ENCODE data around the gene IFIT2. TPM values are rescaled to one million over a fixed set of nuclear protein-coding genes. Genes with fewer than 3 reads are reported as not detected.
A peak's percentile ranks its signal among the peaks of the same experiment; 100 is the strongest.
"Not testable (repeated sequence)": the region's sequence is repeated elsewhere in the genome, so short reads cannot be mapped to it uniquely, and the experiment has no call there.

IFIT2 gene
- total RNA-seq, 1 experiment from 2014 or later, result 31.6 TPM

DNA sequence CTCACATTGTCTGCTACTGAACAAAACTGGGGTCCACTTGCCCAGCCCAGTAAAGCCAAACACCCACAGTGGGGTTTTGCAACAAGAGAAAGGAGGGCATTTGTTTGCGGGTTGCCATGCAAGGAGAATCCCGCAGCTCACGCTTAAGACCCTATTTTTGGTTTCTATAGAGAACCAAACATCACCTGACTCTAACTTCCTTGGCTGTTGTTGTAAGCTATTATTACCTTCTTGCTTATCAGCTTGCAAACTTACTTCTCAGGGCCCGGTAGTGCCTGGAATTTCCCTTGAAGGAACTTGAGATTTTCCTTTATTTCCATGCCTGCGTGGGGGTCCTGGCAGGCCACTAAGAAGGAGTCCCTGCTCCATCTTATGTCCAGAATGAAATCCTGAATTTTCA, 46.6 kb downstream of the IFIT2 start:
- Histone ChIP-seq H3K4me1 (ENCODE audit: control insufficient read depth, insufficient read depth, low read length) (peaks cover 19% of the 10 kb centered on the region), H3K36me3 (ENCODE audit: control insufficient read depth, insufficient read depth, low read length) (no peaks in the 10 kb centered on the region), H3K4me3 (ENCODE audit: low read depth in 2 of 2, low read length in 2 of 2) (no peak overlapping the region), H3K27me3 (ENCODE audit: control insufficient read depth, insufficient read depth, low read length) (no peaks in the 10 kb centered on the region), H3K27ac (ENCODE audit: low read length) (no peak overlapping the region), H3K9me3 (ENCODE audit: control insufficient read depth, insufficient read depth, low read depth, low read length) (no peaks in the 10 kb centered on the region)
- DNase-seq (ENCODE audit: low read depth, low spot score), result no peak
- intact Hi-C loops (cut with micrococcal nuclease; ENCODE audit: unreplicated experiment) (no loop called here), in situ Hi-C loops (cut with HindIII; ENCODE audit: low pct_unique_long_range_greater_than_20kb, low sequenced_read_pairs) (no loop called here)
- TF ChIP-seq, protein P1, sequence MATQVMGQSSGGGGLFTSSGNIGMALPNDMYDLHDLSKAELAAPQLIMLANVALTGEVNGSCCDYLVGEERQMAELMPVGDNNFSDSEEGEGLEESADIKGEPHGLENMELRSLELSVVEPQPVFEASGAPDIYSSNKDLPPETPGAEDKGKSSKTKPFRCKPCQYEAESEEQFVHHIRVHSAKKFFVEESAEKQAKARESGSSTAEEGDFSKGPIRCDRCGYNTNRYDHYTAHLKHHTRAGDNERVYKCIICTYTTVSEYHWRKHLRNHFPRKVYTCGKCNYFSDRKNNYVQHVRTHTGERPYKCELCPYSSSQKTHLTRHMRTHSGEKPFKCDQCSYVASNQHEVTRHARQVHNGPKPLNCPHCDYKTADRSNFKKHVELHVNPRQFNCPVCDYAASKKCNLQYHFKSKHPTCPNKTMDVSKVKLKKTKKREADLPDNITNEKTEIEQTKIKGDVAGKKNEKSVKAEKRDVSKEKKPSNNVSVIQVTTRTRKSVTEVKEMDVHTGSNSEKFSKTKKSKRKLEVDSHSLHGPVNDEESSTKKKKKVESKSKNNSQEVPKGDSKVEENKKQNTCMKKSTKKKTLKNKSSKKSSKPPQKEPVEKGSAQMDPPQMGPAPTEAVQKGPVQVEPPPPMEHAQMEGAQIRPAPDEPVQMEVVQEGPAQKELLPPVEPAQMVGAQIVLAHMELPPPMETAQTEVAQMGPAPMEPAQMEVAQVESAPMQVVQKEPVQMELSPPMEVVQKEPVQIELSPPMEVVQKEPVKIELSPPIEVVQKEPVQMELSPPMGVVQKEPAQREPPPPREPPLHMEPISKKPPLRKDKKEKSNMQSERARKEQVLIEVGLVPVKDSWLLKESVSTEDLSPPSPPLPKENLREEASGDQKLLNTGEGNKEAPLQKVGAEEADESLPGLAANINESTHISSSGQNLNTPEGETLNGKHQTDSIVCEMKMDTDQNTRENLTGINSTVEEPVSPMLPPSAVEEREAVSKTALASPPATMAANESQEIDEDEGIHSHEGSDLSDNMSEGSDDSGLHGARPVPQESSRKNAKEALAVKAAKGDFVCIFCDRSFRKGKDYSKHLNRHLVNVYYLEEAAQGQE (IDR thresholded peaks at IDR 0.05; ENCODE audit: insufficient read depth in 1 of 2, low read depth in 2 of 2, low read length in 1 of 2), result no peak
- TF ChIP-seq POLR2AphosphoS5 (IDR thresholded peaks at IDR 0.05; ENCODE audit: low read depth, low read length) (no peak), SIN3A (IDR thresholded peaks at IDR 0.05; ENCODE audit: borderline replicate concordance, insufficient read depth, low read depth, low read length) (no peak), TCF7L2 (IDR thresholded peaks at IDR 0.05; ENCODE audit: low read depth, low read length) (no peak)
- TF ChIP-seq, protein P2, sequence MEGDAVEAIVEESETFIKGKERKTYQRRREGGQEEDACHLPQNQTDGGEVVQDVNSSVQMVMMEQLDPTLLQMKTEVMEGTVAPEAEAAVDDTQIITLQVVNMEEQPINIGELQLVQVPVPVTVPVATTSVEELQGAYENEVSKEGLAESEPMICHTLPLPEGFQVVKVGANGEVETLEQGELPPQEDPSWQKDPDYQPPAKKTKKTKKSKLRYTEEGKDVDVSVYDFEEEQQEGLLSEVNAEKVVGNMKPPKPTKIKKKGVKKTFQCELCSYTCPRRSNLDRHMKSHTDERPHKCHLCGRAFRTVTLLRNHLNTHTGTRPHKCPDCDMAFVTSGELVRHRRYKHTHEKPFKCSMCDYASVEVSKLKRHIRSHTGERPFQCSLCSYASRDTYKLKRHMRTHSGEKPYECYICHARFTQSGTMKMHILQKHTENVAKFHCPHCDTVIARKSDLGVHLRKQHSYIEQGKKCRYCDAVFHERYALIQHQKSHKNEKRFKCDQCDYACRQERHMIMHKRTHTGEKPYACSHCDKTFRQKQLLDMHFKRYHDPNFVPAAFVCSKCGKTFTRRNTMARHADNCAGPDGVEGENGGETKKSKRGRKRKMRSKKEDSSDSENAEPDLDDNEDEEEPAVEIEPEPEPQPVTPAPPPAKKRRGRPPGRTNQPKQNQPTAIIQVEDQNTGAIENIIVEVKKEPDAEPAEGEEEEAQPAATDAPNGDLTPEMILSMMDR (IDR thresholded peaks at IDR 0.05), result no peak
- ChIA-PET POLR2A (no interaction called here), CTCF (no interaction called here)
- no TSS peak for BruUV-seq (replicated peaks)
- ATAC-seq, result no peak

DNA sequence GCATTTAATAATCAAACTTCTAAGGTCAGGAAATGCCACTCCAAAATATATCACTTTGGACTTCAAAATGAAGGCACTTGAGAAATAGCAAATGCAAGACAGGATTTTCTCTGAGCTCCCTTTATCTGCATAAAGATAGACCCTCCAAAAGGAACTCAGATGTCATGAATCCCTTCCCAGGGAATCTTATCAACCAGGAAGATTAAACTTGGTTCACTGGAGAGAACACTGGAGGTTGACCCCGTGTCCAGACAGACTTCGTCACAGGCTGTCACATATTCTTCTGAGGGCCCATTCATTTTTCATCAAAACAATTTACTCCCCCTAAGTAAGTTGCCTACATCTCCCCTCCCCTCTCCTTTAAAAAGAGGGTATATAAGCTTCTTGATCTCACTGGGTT, 47.1 kb downstream of the IFIT2 start:
- TF ChIP-seq, protein P2 (IDR thresholded peaks at IDR 0.05), result no peak
- TF ChIP-seq POLR2AphosphoS5 (IDR thresholded peaks at IDR 0.05; ENCODE audit: low read depth, low read length), result no peak
- TF ChIP-seq, protein P1 (IDR thresholded peaks at IDR 0.05; ENCODE audit: insufficient read depth in 1 of 2, low read depth in 2 of 2, low read length in 1 of 2), result no peak
- TF ChIP-seq SIN3A (IDR thresholded peaks at IDR 0.05; ENCODE audit: borderline replicate concordance, insufficient read depth, low read depth, low read length), result no peak
- no peak for TF ChIP-seq TCF7L2 (IDR thresholded peaks at IDR 0.05; ENCODE audit: low read depth, low read length)
- no peaks in the 10 kb centered on the region for H3K9me3 ChIP-seq (ENCODE audit: control insufficient read depth, insufficient read depth, low read depth, low read length)
- peaks cover 19% of the 10 kb centered on the region for H3K4me1 ChIP-seq (ENCODE audit: control insufficient read depth, insufficient read depth, low read length)
- intact Hi-C loops (cut with micrococcal nuclease; ENCODE audit: unreplicated experiment), result no loop called here
- H3K36me3 ChIP-seq (ENCODE audit: control insufficient read depth, insufficient read depth, low read length), result no peaks in the 10 kb centered on the region
- H3K27ac ChIP-seq (ENCODE audit: low read length), result no peak overlapping the region; the same call in 1 of the 2 replicates
- H3K27me3 ChIP-seq (ENCODE audit: control insufficient read depth, insufficient read depth, low read length), result no peaks in the 10 kb centered on the region
- BruUV-seq (replicated peaks), result no TSS peak
- ATAC-seq, result no peak
- in situ Hi-C loops (cut with HindIII; ENCODE audit: low pct_unique_long_range_greater_than_20kb, low sequenced_read_pairs), result no loop called here
- DNase-seq (ENCODE audit: low read depth, low spot score), result no peak
- no peak overlapping the region for H3K4me3 ChIP-seq (ENCODE audit: low read depth in 2 of 2, low read length in 2 of 2)
- ChIA-PET POLR2A (no interaction called here), CTCF (no interaction called here)

DNA sequence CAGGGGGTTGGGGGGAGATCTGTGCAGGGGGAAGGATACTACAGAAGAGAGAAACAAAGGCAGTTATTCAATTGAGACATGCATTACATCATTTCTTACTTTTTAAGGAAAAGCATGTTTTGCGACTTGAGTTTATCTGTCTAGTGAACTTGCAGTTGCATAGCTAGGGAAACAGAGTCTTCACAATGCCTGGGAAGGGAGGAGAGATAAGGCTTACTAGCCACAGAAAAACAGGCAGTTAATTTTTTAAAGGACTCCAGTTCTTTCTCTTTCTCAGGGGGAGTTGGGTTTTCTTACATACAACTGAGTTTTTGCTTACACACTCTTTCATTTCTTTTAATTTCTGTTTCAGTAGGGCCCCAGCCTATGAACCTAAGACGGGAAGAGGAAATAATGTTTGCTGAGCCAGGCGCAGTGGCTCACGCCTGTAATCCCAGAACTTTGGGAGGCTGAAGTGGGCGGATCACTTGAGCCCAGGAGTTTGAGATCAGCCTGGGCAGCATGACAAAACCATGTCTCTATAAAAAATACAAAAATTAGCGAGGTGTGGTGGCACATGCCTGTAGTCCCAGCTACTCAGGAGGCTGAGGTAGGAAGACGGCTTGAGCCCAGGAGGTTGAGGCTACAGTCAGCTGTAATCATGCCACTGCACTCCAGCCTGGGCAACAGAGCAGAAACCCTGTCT, 48.9 kb downstream of the IFIT2 start:
- H3K36me3 ChIP-seq (ENCODE audit: control insufficient read depth, insufficient read depth, low read length); BruUV-seq (replicated peaks); POLR2A ChIA-PET; H3K27me3 ChIP-seq (ENCODE audit: control insufficient read depth, insufficient read depth, low read length); H3K9me3 ChIP-seq (ENCODE audit: control insufficient read depth, insufficient read depth, low read depth, low read length); H3K4me3 ChIP-seq (ENCODE audit: low read depth in 2 of 2, low read length in 2 of 2); intact Hi-C loops (cut with micrococcal nuclease; ENCODE audit: unreplicated experiment); DNase-seq (ENCODE audit: low read depth, low spot score); CTCF ChIA-PET; in situ Hi-C loops (cut with HindIII; ENCODE audit: low pct_unique_long_range_greater_than_20kb, low sequenced_read_pairs): not testable (repeated sequence)
- ATAC-seq, result peak; percentile 75
- H3K27ac ChIP-seq (ENCODE audit: low read length), result peak overlapping the region; percentile 72
- peaks cover 19% of the 10 kb centered on the region for H3K4me1 ChIP-seq (ENCODE audit: control insufficient read depth, insufficient read depth, low read length)
